GM19239 (cell line): ENCODE data around the gene EFCAB8.

Experiments
- DNase-seq: peaks from one replicate; pipeline ENCODE4 v3.0.0; 2011; ENCODE audit warnings: low spot score; ENCODE audit not compliant: insufficient read length
- FAIRE-seq: peaks from 2 replicates; lab custom pipeline; 2011; peaks lifted over from hg19 to GRCh38; lab: Jason Lieb, UNC

EFCAB8 gene

GRCh38 chr20:32995802-32996201 lies 137.1 kb downstream of the EFCAB8 start:
- FAIRE-seq: no peak

GRCh38 chr20:32997431-32997830 lies 138.7 kb downstream of the EFCAB8 start:
- no peak for FAIRE-seq
- DNase-seq: no peak

More at GRCh38 chr20:32995802-32996201, 137.1 kb downstream of the EFCAB8 start:
- no peak for DNase-seq

GRCh38 chr20:32999603-33000250 lies 141.0 kb downstream of the EFCAB8 start:
- FAIRE-seq (no peak), DNase-seq (no peak)

GRCh38 chr20:33000802-33001466 lies 142.2 kb downstream of the EFCAB8 start:
- no peak for FAIRE-seq
- no peak for DNase-seq

- DNase-seq (no peak), FAIRE-seq (no peak)
Observed at GRCh38 chr20:33002087-33002808, 143.5 kb downstream of the EFCAB8 start.

- DNase-seq: no peak
Observed at GRCh38 chr20:33004141-33004751, 145.5 kb downstream of the EFCAB8 start, which contains the start of gene SUN5. SUN5 (minus strand) TSS chr20:33004433; CDS start chr20:33004340, 93 bp downstream.

GRCh38 chr20:33005132-33005566 lies 146.4 kb downstream of the EFCAB8 start:
- no peak for FAIRE-seq
- DNase-seq: peak; percentile 38

More at GRCh38 chr20:33004141-33004751, 145.5 kb downstream of the EFCAB8 start, which contains the start of gene SUN5:
- FAIRE-seq: no peak

- FAIRE-seq: no peak
Observed at GRCh38 chr20:33005908-33006775, 147.4 kb downstream of the EFCAB8 start.

GRCh38 chr20:33006776-33007375 lies 148.2 kb downstream of the EFCAB8 start:
- DNase-seq (no peak), FAIRE-seq (no peak)

More at GRCh38 chr20:33005908-33006775, 147.4 kb downstream of the EFCAB8 start:
- DNase-seq: no peak

- no peak for FAIRE-seq
- no peak for DNase-seq
Observed at GRCh38 chr20:33007376-33008335, 148.9 kb downstream of the EFCAB8 start, which contains the start of gene BPIFB2. BPIFB2 (plus strand) TSS chr20:33007704; CDS start chr20:33008575, 871 bp downstream.

- DNase-seq (no peak), FAIRE-seq (no peak)
Observed at GRCh38 chr20:33008336-33009213, 149.9 kb downstream of the EFCAB8 start.

GRCh38 chr20:33009214-33010132 lies 150.8 kb downstream of the EFCAB8 start:
- DNase-seq: no peak
- no peak for FAIRE-seq

- no peak for FAIRE-seq
- no peak for DNase-seq
Observed at GRCh38 chr20:33010133-33010504, 151.4 kb downstream of the EFCAB8 start.

- DNase-seq (no peak), FAIRE-seq (no peak)
Observed at GRCh38 chr20:33010674-33011449, 152.1 kb downstream of the EFCAB8 start.
